ENCODE data around the gene MBD6. TPM values are rescaled to one million over a fixed set of nuclear protein-coding genes. Genes with fewer than 3 reads are reported as not detected.

Gene MBD6
- total RNA-seq, 4 donors from 2014 or later = 36.6 to 155 (median 51.0) TPM

DNA sequence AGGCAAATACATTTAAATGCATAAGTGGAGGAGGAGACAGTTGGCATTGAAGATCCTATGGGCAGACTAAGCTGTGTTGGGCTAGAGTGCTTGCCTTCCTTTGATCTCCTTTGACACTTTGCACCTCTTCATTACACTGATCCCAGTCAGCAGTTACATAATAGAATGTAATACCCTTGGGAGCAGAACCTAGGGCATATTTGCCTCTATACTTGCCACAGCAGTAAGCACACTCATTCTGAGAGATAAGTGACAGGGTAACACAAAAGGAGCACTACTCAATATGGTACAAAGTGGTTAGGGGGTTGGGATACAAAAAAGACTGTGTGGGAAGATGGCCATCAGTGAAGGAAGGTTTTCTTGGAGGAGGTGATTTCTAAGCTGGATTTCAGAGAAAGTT is 25.8 kb upstream of the MBD6 start:
- no peaks in the 10 kb centered on the region for H3K4me1 ChIP-seq
- no peaks in the 10 kb centered on the region for H3K9me3 ChIP-seq
- TF ChIP-seq EP300 (IDR thresholded peaks at IDR 0.05; ENCODE audit: low read depth) (no peak), POLR2A (IDR thresholded peaks at IDR 0.05) (no peak)
- TF ChIP-seq, protein P1, sequence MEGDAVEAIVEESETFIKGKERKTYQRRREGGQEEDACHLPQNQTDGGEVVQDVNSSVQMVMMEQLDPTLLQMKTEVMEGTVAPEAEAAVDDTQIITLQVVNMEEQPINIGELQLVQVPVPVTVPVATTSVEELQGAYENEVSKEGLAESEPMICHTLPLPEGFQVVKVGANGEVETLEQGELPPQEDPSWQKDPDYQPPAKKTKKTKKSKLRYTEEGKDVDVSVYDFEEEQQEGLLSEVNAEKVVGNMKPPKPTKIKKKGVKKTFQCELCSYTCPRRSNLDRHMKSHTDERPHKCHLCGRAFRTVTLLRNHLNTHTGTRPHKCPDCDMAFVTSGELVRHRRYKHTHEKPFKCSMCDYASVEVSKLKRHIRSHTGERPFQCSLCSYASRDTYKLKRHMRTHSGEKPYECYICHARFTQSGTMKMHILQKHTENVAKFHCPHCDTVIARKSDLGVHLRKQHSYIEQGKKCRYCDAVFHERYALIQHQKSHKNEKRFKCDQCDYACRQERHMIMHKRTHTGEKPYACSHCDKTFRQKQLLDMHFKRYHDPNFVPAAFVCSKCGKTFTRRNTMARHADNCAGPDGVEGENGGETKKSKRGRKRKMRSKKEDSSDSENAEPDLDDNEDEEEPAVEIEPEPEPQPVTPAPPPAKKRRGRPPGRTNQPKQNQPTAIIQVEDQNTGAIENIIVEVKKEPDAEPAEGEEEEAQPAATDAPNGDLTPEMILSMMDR (IDR thresholded peaks at IDR 0.05) = no peak
- DNase-seq = no peak
- H3K36me3 ChIP-seq = peaks cover 0 to 29% (median 11%) of the 10 kb centered on the region in 4 donors
- intact Hi-C loops (cut with DNase I; ENCODE audit: low total_unique reads) = no loop called here
- no peak overlapping the region for H3K4me3 ChIP-seq
- H3K27ac ChIP-seq = no peak overlapping the region
- in situ Hi-C loops (cut with MboI; ENCODE audit: low pct_ligation_motif_present in 1 of 4, low pct_unique_long_range_greater_than_20kb in 1 of 4, low sequenced_read_pairs in 3 of 4) = no loop called here
- H3K27me3 ChIP-seq = no peaks in the 10 kb centered on the region

DNA sequence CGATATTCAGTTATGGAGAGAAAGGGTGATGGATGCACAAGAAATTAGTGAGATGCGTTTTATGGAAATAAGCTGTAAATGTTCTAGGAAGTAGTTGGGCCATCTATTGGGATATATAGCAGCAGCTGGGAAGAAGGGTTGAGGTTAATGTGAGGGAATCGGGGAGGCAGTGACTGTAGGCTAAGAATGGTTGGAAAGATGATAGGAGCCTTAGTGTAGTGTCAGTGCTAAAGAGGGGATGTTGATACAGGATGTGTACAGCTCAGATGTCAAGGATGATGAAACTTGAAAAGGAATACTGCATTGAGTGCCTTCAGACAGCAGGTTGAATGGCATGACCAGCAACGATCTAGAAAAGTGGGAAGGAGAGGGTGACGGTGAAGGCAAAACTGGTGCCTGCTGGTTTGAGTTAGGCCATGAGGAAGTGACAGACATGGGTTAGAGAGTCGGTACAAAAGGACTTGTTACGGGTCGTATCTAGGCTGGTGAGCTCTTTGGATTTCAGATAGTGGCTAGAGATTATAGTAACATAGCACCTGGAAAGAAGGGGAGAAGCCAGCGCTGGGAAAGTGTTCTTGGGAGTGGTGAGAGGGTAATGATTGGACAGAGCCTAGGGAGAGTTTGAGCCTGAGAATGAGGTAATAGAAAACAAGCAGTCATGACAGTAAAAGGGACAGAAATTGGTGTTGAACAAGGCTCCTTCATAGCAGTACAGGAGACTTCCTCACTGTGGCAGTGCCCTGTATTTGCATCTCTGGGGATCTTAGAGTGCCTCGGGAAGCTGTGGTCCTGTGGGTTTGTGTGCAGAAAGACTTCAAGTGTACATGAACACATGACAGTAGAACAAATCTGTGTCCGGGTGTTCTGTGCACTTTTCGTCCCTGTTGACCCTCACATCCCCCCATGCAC is 25.1 kb upstream of the MBD6 start:
- no peak overlapping the region for H3K27ac ChIP-seq
- WGBS, 2 donors (ENCODE audit: low coverage in 1 of 2) = 90 to 91% methylated on average over 9 to 12 of the region's 12 CpGs
- TF ChIP-seq, protein P1 (IDR thresholded peaks at IDR 0.05) = no peak
- no peak for TF ChIP-seq POLR2A (IDR thresholded peaks at IDR 0.05)
- TF ChIP-seq POLR2AphosphoS5 (IDR thresholded peaks at IDR 0.05) = no peak
- no peak for TF ChIP-seq EP300 (IDR thresholded peaks at IDR 0.05; ENCODE audit: low read depth)
- intact Hi-C loops (cut with DNase I; ENCODE audit: low total_unique reads) (no loop called here), in situ Hi-C loops (cut with MboI; ENCODE audit: low pct_ligation_motif_present in 1 of 4, low pct_unique_long_range_greater_than_20kb in 1 of 4, low sequenced_read_pairs in 3 of 4) (no loop called here)
- H3K9me3 ChIP-seq = no peaks in the 10 kb centered on the region
- no peaks in the 10 kb centered on the region for H3K27me3 ChIP-seq
- no peak for DNase-seq
- H3K4me3 ChIP-seq = no peak overlapping the region
- H3K36me3 ChIP-seq = peaks cover 0 to 31% (median 13%) of the 10 kb centered on the region in 4 donors
- no peaks in the 10 kb centered on the region for H3K4me1 ChIP-seq

DNA sequence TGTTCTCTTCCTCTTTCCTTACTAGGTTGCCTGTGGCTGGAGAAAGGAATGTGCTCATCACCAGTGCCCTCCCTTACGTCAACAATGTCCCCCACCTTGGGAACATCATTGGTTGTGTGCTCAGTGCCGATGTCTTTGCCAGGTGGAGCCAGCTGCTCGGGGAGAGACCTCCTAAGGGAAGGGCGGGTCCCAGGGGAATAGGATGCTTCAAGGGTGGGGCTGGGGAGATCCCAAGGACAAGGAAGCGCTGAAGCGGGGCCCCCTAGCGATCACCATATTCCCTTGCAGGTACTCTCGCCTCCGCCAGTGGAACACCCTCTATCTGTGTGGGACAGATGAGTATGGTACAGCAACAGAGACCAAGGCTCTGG is 24.5 kb upstream of the MBD6 start:
- 80 to 86% methylated on average over 1 to 9 of the region's 9 CpGs for WGBS, 2 donors (ENCODE audit: low coverage in 1 of 2)
- TF ChIP-seq, protein P1 (IDR thresholded peaks at IDR 0.05) = no peak
- TF ChIP-seq EP300 (IDR thresholded peaks at IDR 0.05; ENCODE audit: low read depth) (no peak), POLR2A (IDR thresholded peaks at IDR 0.05) (no peak), POLR2AphosphoS5 (IDR thresholded peaks at IDR 0.05) (no peak)
- in situ Hi-C loops (cut with MboI; ENCODE audit: low pct_ligation_motif_present in 1 of 4, low pct_unique_long_range_greater_than_20kb in 1 of 4, low sequenced_read_pairs in 3 of 4) (no loop called here), intact Hi-C loops (cut with DNase I; ENCODE audit: low total_unique reads) (no loop called here)
- Histone ChIP-seq H3K27ac (no peak overlapping the region), H3K27me3 (no peaks in the 10 kb centered on the region), H3K4me1 (no peaks in the 10 kb centered on the region), H3K4me3 (no peak overlapping the region), H3K9me3 (no peaks in the 10 kb centered on the region), H3K36me3 (peaks cover 0 to 28% (median 14%) of the 10 kb centered on the region in 4 donors)
- DNase-seq = no peak

DNA sequence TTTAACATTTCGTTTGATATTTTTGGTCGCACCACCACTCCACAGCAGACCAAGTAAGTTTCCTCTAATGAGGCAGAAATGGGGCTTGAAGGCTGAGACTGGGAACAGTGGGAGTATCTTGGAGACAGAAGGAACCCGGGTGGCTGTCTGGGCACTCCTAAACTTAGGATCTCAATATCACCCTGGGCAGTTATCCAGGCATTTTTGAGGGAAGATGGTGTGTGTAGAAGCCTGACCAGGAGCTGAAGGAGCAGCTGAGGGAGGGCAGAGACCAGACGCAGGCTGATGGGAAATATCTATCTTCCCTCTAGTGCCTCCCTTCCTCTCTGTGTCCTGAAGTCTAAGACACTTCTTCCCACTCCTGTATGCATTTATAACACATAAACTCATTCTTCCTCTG is 24.1 kb upstream of the MBD6 start:
- WGBS, 2 donors (ENCODE audit: low coverage in 1 of 2) = 71 to 98% methylated on average over 1 to 4 of the region's 4 CpGs
- peaks cover 0 to 32% (median 16%) of the 10 kb centered on the region in 4 donors for H3K36me3 ChIP-seq
- H3K4me1 ChIP-seq = no peaks in the 10 kb centered on the region
- no peak overlapping the region for H3K4me3 ChIP-seq
- in situ Hi-C loops (cut with MboI; ENCODE audit: low pct_ligation_motif_present in 1 of 4, low pct_unique_long_range_greater_than_20kb in 1 of 4, low sequenced_read_pairs in 3 of 4) (no loop called here), intact Hi-C loops (cut with DNase I; ENCODE audit: low total_unique reads) (no loop called here)
- no peaks in the 10 kb centered on the region for H3K9me3 ChIP-seq
- no peak for TF ChIP-seq POLR2A (IDR thresholded peaks at IDR 0.05)
- no peak for TF ChIP-seq EP300 (IDR thresholded peaks at IDR 0.05; ENCODE audit: low read depth)
- TF ChIP-seq, protein P1 (IDR thresholded peaks at IDR 0.05) = no peak
- no peak for TF ChIP-seq POLR2AphosphoS5 (IDR thresholded peaks at IDR 0.05)
- no peak overlapping the region for H3K27ac ChIP-seq
- DNase-seq = no peak
- no peaks in the 10 kb centered on the region for H3K27me3 ChIP-seq
